CD4-positive, alpha-beta T cell treated with Interleukin-15 for 1 hour (primary cell): ENCODE results near the gene C9orf40.

Source experiments
- DNase-seq: peaks from one replicate; pipeline ENCODE4 v3.0.0-alpha.2; 2020

The C9orf40 gene

GRCh38 chr9:74952201-74953151 lies at the start of gene C9orf40:
C9orf40 (minus strand) TSS chr9:74952912; CDS start chr9:74952611, 301 bp downstream.
- peak; percentile 89 for DNase-seq

GRCh38 chr9:75001719-75002421 lies 49.2 kb upstream of the C9orf40 start:
- no peak for DNase-seq

DNA sequence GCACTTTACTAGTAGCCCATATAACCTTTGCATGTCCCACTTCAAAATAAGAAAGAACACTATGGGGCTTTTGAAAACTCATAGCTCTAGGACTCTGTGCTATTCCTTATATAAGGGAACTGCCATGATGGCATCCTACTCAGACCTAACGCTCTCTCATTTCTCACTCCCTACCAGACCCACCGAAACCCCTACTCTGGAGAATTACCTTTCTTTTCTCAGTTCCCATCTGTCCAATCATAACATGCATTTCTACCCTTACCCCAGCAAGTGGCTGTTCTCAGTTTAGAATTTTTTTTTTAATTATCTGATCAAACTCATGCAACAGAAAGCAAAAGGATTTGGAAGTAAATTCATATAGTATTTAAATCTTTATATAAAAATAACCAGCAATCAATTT lies 48.1 kb upstream of the C9orf40 start:
- DNase-seq: no peak

GRCh38 chr9:74985041-74985440 lies 32.3 kb upstream of the C9orf40 start:
- DNase-seq: no peak

DNA sequence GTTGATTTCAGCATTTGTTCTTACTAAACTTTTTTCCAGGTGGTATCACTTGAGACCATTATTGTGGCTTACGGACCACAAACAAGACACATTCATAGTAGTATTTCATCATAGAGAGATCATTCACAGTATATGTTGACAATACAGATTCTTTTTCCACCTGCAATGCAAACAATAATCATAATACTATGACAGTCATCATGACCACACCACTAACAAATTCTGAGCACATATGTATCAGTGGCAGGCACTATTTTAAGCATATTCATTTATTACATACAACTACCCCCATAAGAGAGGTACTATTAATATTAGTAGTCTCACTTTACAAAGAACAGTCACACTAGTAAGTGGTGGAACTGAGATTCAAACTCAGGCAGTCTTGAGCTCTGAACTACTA lies 31.0 kb upstream of the C9orf40 start:
- DNase-seq: no peak

- no peak for DNase-seq
Observed at GRCh38 chr9:74979844-74980243, 27.1 kb upstream of the C9orf40 start.

DNA sequence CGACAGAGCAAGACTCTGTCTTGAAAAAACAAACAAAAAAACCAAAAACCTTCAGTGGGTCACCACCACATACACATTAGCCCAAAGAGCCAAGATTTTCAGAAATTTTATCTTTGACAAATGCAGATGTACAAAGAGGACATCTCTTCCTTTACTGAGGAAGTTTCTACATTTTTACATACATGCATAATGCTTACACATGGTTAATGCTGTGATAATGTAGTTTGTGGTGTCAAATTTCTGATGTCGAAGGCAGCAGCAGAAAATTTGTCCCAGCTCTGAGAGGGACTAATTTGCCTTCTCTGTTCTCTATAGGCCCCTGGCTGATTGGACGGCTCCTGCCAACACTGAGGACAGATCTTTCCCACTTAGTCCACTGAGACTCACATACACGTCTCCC lies 24.6 kb upstream of the C9orf40 start:
- DNase-seq: no peak

- no peak for DNase-seq
Observed at GRCh38 chr9:74975538-74975937, 22.8 kb upstream of the C9orf40 start.

DNA sequence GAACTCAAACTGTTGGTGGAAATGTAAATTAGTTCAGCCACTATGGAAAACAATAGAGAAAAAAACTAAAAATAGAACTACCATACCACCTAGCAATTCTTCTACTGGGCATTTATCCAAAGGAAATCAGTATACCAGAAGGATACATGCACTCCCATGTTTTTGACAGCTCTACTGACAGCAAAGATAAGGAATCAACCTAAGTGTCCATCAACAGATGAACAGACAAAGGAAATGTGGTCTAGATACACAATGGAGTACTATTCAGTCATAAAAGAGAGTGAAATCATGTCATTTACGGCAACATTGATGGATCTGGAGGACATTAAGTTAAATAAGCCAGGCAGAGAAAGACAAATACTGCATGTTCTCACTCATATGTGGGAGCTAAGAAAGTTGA lies 21.8 kb upstream of the C9orf40 start:
- no peak for DNase-seq

- no peak for DNase-seq
Observed at GRCh38 chr9:74973714-74974113, 21.0 kb upstream of the C9orf40 start.

DNA sequence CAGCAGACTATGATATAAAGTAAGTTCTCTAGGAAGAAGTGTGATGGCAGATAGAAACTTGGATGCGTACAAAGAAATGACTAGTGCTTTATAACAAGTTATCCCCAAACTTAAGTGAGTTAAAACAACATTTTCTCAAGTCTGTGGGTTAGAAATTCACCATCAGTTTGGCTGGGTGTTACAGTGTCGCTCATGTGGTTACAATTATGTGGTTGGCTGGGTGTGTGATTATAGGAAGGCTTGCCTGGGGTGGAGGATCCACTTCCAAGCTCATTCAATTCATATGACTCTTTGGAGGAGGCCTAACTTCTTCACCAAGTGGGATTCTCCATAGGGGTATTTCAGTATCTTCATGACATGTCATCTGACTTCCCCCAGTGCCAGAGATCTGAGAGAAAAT lies 10.3 kb upstream of the C9orf40 start:
- no peak for DNase-seq

- DNase-seq: no peak
Observed at GRCh38 chr9:74961496-74961895, 8.8 kb upstream of the C9orf40 start.

DNA sequence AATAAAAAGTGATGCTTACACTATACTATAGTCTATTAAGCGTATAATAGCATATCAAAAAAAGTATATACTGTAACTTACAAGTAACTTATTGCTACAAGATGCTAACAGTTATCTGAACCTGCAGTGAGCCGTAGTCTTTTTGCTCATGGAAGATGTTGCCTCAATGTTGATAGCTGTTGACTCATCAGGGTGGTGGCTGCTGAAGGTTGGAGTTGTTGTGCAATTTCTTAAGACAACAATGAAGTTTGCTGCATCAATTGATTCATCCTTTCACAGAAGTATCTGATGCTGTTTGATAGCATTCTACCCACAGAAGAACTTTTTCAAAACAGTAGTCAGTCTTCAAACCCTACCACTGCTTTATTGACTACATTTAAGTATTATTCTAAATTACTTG lies 7.8 kb upstream of the C9orf40 start:
- no peak for DNase-seq

DNA sequence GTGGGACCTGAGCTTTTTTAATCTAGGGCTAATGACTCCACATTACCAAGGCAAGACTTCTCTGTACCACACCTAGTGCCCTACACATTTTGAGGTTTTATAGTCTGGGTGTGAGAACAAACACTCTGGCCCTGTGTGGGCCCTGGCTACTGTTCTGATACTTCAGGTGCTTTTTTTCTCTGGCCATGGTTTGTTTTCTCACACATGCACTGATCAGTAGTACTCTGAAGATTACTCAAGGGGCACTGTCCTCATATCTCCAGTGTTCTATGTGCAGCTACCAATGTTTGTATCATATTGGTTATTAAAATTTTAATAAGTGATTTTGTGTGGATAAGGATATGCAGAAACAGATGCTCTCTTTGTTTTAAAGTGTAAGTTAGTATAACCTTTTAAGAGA lies 5.9 kb upstream of the C9orf40 start:
- no peak for DNase-seq

DNA sequence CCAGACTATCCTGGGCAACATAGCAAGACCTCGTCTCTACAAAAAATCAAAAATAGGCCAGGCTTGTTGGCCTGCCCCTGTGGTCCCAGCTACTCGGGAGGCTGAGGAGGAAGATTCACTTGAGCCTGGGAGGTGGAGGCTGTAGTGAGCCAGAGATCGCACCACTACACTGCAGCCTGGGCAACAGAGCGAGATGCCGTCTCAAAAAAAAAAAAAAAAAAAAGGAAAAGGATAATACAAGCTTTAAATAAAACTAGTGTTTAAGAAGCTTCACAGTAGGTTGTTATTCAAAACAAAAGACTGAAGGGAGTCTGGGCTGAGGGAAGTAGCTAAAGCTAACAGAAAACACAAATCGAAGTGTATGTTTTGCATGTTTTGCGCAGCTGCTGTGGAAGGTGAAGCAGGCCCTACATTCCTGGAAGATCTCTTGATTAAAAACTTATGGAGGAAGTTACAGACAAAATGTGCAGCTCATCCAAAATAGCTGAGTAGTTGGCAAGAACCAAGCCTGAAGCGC lies 581 bp upstream of the C9orf40 start:
- DNase-seq: no peak

- peak; percentile 25 for DNase-seq
Observed at GRCh38 chr9:74951725-74952151, 974 bp downstream of the C9orf40 start.

GRCh38 chr9:74951107-74951720 lies 1.5 kb downstream of the C9orf40 start:
- DNase-seq: no peak

DNA sequence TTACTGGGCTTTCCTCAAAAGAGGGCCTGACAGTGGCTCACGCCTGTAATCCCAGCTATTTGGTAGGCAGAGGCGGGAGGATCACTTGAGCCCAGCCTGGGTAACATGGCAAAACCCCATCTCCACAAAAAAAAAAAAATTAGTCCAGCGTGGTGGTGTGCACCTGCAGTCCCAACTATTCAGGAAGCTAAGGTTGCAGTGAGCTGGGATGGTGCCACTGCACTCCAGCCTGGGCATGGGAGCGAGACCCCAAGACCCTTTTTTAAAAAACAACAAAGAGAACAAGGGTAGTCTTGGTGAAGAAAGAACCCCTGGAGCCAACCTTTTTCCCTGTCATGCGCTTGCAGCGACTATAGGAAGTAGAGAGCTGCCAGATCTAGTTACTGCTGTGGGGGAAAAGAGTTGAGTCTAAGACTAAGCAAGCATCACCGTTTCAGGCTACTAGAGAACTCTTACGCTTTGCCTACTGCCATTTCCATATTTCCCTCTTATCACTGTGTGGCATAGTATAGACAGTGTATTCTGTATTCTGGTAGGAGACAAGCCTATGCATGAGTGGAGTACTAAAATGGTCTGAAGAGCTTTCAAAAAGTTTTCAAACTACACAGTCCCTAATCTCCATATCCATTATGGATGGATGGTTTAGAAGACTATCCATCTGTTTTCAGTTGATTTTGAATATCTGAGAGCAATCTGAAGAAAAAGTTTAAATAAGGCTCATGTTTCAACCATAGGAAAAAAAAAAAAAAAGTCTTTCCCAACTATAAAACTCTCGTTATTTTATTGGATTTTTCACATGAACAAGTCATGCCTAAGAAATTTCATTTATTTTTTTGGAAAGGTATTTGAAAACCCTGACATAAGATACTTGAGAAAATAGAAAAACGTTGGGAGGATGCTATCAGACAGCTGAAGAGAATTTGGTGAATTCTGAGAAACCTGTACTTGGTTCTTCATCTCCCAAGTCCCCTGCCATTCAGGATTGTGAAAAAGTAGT lies 2.6 kb downstream of the C9orf40 start:
- DNase-seq: no peak

DNA sequence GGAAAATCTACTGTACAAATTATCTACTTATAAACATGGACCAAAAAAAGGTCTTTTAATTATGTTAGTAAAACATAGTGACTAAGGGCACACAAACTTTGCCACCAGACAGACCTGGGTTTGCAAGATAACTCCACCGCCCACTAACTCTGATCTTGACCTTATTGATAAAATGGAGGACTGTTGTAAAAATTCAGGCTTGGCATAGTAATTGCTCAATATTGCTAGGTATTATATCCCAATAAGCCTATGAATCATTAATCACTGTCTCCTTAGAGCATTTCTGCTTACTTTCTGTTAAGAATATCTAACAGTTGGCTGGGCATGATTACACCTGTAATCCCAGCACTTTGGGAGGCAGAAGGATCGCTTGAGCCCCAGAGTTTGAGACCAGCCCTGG lies 3.8 kb downstream of the C9orf40 start:
- no peak for DNase-seq

- DNase-seq: no peak
Observed at GRCh38 chr9:74946686-74947085, 6.0 kb downstream of the C9orf40 start.

- no peak for DNase-seq
Observed at GRCh38 chr9:74942801-74943200, 9.9 kb downstream of the C9orf40 start.

DNA sequence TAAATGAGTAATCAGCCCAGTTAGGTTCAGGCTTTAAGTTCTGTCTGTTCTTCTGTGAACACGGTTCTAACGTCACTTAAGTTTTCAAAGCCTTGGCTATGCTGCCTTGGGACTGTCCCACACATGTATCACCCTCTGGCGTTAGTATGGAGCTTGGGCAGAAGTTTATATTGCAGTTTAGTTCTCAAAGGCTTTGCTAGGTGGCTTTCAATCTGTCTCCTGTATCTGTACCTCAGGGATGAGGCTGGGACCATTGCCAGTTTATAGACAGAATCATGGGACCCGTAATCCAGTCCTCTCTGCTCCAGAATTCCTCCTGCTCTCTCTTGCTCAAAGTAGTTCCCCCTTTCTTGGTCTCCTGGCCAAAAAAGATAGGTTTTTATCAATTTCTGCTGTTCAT lies 12.1 kb downstream of the C9orf40 start:
- no peak for DNase-seq
